ENCODE measurements around the gene GNB1. TPM values are rescaled to one million over a fixed set of nuclear protein-coding genes. Genes with fewer than 3 reads are reported as not detected.

Gene GNB1
- total RNA-seq, 4 donors from 2014 or later, result 54.3 to 102 (median 74.7) TPM

DNA sequence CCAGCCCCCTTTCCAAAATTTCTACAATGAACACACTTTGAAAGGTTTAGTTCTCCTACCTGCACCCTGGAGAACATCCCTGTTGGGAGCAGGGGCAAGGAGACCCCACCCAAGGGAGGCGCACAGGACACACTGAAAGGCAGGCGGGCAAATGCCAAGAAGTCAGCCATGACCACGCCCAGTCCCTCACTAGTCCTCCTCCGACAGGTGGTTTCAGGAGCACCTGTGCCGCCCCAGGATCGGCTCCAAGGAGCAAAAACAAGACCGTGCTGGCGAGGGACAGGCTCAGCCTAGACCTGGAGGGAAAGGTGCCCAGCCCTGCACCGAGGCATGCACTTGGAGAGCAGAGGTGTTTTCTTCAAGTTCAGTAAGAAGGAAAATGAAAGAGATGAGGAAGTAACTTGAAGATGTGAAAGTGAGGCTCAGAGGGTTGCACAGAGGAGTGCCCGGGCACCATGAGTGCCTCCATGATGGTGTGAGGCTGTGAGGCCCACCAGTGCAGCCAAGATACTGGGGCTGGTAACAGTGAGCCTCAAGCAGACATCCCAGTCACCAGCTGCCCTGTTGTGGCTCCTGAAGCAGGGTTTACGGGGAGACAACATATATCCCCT lies 93.1 kb downstream of the GNB1 start:
- intact Hi-C loops (cut with DNase I), result no loop called here
- no peaks in the 10 kb centered on the region for H3K27me3 ChIP-seq
- no peak overlapping the region for H3K27ac ChIP-seq
- H3K4me1 ChIP-seq, result peaks cover 0 to 18% (median 0%) of the 10 kb centered on the region in 3 donors
- TF ChIP-seq CTCF (IDR thresholded peaks at IDR 0.05) (no peak), POLR2A (IDR thresholded peaks at IDR 0.05) (no peak)
- WGBS, 2 donors, result 56 to 78% methylated on average over 2 to 9 of the region's 11 CpGs
- peaks cover 28 to 100% (median 36%) of the 10 kb centered on the region in 3 donors for H3K36me3 ChIP-seq
- DNase-seq, result no peak
- no peak overlapping the region for H3K4me3 ChIP-seq
- H3K9me3 ChIP-seq, result no peaks in the 10 kb centered on the region

- no peak overlapping the region for H3K4me3 ChIP-seq
- H3K27me3 ChIP-seq, result no peaks in the 10 kb centered on the region
- TF ChIP-seq CTCF (IDR thresholded peaks at IDR 0.05) (no peak), POLR2A (IDR thresholded peaks at IDR 0.05) (no peak)
- H3K27ac ChIP-seq, result no peak overlapping the region
- WGBS, 2 donors, result 80 to 88% methylated on average over 3 to 5 of the region's 5 CpGs
- H3K9me3 ChIP-seq, result no peaks in the 10 kb centered on the region
- peaks cover 0 to 18% (median 0%) of the 10 kb centered on the region in 3 donors for H3K4me1 ChIP-seq
- intact Hi-C loops (cut with DNase I), result no loop called here
- no peak for DNase-seq
- H3K36me3 ChIP-seq, result peaks cover 32 to 100% (median 44%) of the 10 kb centered on the region in 3 donors
These were observed 94.4 kb downstream of the GNB1 start for GRCh38 chr1:1796466-1796865.

GRCh38 chr1:1794999-1795398 lies 95.9 kb downstream of the GNB1 start:
- Histone ChIP-seq H3K4me1 (peaks cover 0 to 18% (median 0%) of the 10 kb centered on the region in 3 donors), H3K4me3 (no peak overlapping the region), H3K9me3 (no peaks in the 10 kb centered on the region), H3K27me3 (no peaks in the 10 kb centered on the region), H3K36me3 (peaks cover 40 to 100% (median 58%) of the 10 kb centered on the region in 3 donors), H3K27ac (no peak overlapping the region)
- no peak for DNase-seq
- intact Hi-C loops (cut with DNase I), result no loop called here
- WGBS, 2 donors, result 85 to 88% methylated on average over 3 to 7 of the region's 10 CpGs
- TF ChIP-seq CTCF (IDR thresholded peaks at IDR 0.05), result no peak
- TF ChIP-seq POLR2A (IDR thresholded peaks at IDR 0.05), result no peak

DNA sequence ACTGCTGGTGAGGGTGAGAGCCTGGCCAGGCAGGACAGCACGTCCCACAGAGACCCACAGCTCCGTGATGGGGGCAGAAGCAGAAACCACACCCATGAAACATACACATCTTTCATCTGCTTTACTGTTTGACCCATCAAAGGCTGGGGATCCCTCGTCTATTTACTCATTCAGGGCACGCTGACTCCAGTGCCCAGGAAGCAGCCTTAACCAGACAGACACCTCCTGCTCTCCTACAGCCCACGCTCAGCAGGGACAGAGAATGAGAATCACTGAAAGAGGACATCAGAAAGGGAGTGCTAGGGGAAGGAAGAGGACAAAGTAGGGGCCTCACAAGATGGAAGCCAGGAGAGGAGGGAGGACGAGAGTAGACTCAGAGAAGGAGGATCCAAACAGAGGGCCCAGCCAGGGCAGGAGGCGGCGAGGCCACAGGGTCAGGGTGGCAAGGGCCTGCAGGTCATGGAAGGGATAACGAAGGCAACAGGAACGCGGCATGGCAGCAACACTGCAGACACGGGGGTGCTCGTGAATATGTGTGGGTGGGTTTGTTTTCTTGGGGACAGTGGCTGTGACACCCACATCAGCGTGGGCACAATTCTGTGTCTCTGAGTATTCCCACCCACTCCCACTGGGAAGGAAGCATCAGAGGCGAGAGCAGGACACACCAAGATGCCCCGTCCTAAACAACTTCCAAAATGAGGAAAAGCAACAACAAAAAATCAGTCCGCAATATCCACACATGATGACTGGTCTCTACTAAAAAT lies 97.2 kb downstream of the GNB1 start:
- intact Hi-C loops (cut with DNase I), result no loop called here
- DNase-seq, result no peak

More for the DNA sequence above, 97.2 kb downstream of the GNB1 start:
- no peak overlapping the region for H3K27ac ChIP-seq
- TF ChIP-seq CTCF (IDR thresholded peaks at IDR 0.05) (no peak), POLR2A (IDR thresholded peaks at IDR 0.05) (no peak)
- H3K36me3 ChIP-seq, result peaks cover 51 to 100% (median 63%) of the 10 kb centered on the region in 3 donors
- no peak overlapping the region for H3K4me3 ChIP-seq
- peaks cover 0 to 12% (median 0%) of the 10 kb centered on the region in 3 donors for H3K4me1 ChIP-seq
- WGBS, 2 donors, result 90 to 93% methylated on average over 13 to 15 of the region's 17 CpGs
- no peaks in the 10 kb centered on the region for H3K9me3 ChIP-seq
- no peaks in the 10 kb centered on the region for H3K27me3 ChIP-seq
